Activated naive CD4-positive, alpha-beta T cell treated with Interleukin-2 at 50 U/mL for 16 hours (primary cell): ENCODE measurements around the gene RALGAPA2.
"Not testable (repeated sequence)": the region's sequence is repeated elsewhere in the genome, so short reads cannot be mapped to it uniquely, and the experiment has no call there.

Source experiments
- DNase-seq: peaks from one replicate; pipeline ENCODE4 v3.0.0-alpha.2; 2020

RALGAPA2 gene

GRCh38 chr20:20360464-20360863 is 352.0 kb downstream of the RALGAPA2 start:
- DNase-seq = peak; percentile 31

- DNase-seq = no peak
These were observed 352.8 kb downstream of the RALGAPA2 start for GRCh38 chr20:20359628-20360027.

GRCh38 chr20:20358801-20359200 is 353.6 kb downstream of the RALGAPA2 start:
- DNase-seq = no peak

GRCh38 chr20:20355503-20355902 is 356.9 kb downstream of the RALGAPA2 start:
- DNase-seq = not testable (repeated sequence)

GRCh38 chr20:20353576-20353975 is 358.9 kb downstream of the RALGAPA2 start:
- DNase-seq = no peak

GRCh38 chr20:20344476-20344875 is 368.0 kb downstream of the RALGAPA2 start:
- DNase-seq = no peak

GRCh38 chr20:20343932-20344331 is 368.5 kb downstream of the RALGAPA2 start:
- DNase-seq = no peak
